ENCODE measurements around the gene ALK. TPM values are rescaled to one million over a fixed set of nuclear protein-coding genes. Genes with fewer than 3 reads are reported as not detected.

ALK gene
- total and polyA plus RNA-seq, 12 donors: 0.09 to 1.8 (median 0.53) TPM; not detected in 1

DNA sequence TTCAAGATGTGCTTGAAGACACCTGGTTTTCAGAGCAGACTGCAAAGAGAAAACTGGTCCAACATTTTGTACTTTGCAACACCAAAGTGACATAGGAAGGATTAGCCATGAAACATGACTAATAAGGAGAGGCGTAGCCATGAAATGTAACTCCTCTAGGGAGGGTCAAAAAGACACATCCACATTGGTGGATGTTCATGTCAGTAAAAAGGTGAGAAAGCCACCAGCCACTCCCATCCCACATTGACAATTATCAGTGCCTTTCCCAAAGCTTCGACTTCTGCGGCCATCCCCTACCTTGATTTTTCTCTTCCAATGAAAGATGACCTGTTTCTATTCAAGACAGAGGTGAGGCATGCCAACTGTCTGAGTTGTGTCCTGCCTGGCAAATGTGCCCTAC is 223.2 kb downstream of the ALK start:
- no peak for DNase-seq
- no peak overlapping the region for H3K27ac ChIP-seq
- H3K9me3 ChIP-seq (replicated peaks in 1 of 3): no peaks in the 10 kb centered on the region
- no peaks in the 10 kb centered on the region for H3K27me3 ChIP-seq
- TF ChIP-seq CTCF (IDR thresholded peaks at IDR 0.05) (no peak), POLR2A (IDR thresholded peaks at IDR 0.05) (no peak)
- no peak overlapping the region for H3K4me3 ChIP-seq
- no peaks in the 10 kb centered on the region for H3K36me3 ChIP-seq (replicated peaks in 1 of 2)
- intact Hi-C loops (cut with DNase I): no loop called here
- 79 to 98% (median 90%) methylated on average over 3 of the region's 3 CpGs for WGBS, 4 donors
- H3K4me1 ChIP-seq (replicated peaks in 1 of 2): no peaks in the 10 kb centered on the region

GRCh38 chr2:29697715-29698114 is 223.7 kb downstream of the ALK start:
- DNase-seq: no peak
- no peak for TF ChIP-seq POLR2A (IDR thresholded peaks at IDR 0.05)
- no peak for TF ChIP-seq CTCF (IDR thresholded peaks at IDR 0.05)
- H3K36me3 ChIP-seq (replicated peaks in 1 of 2): no peaks in the 10 kb centered on the region
- 76 to 83% (median 81%) methylated on average over 2 of the region's 2 CpGs for WGBS, 4 donors
- no peaks in the 10 kb centered on the region for H3K9me3 ChIP-seq (replicated peaks in 1 of 3)
- no peaks in the 10 kb centered on the region for H3K4me1 ChIP-seq (replicated peaks in 1 of 2)
- no peak overlapping the region for H3K4me3 ChIP-seq
- no peaks in the 10 kb centered on the region for H3K27me3 ChIP-seq
- intact Hi-C loops (cut with DNase I): no loop called here
- H3K27ac ChIP-seq: no peak overlapping the region

GRCh38 chr2:29697181-29697580 is 224.2 kb downstream of the ALK start:
- Histone ChIP-seq H3K27ac (no peak overlapping the region), H3K4me1 (replicated peaks in 1 of 2) (no peaks in the 10 kb centered on the region), H3K27me3 (no peaks in the 10 kb centered on the region), H3K4me3 (no peak overlapping the region), H3K36me3 (replicated peaks in 1 of 2) (no peaks in the 10 kb centered on the region), H3K9me3 (replicated peaks in 1 of 3) (no peaks in the 10 kb centered on the region)
- intact Hi-C loops (cut with DNase I): no loop called here
- TF ChIP-seq CTCF (IDR thresholded peaks at IDR 0.05) (no peak), POLR2A (IDR thresholded peaks at IDR 0.05) (no peak)
- 56 to 68% (median 60%) methylated on average over 3 of the region's 3 CpGs for WGBS, 4 donors
- DNase-seq: no peak

DNA sequence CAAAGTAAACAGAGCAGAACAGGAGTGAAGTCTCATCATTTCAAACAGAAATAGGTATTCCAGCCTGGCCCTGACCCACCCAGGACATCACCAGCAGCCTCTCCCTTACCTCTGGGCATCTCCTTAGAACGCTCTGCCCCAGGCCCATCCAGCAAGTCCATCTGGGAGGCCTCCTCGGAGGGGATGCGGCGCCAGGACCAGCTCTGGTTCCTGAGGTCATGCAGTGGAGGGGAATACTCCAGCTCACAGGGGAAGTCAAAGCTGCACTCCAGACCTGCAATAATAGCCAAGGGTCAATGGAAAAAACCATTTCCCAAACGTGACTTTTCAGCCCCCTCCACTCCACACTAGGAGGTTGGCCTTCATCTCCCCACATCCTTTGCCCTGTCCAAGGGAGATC is 226.6 kb downstream of the ALK start:
- H3K36me3 ChIP-seq (replicated peaks in 1 of 2): no peaks in the 10 kb centered on the region
- no peaks in the 10 kb centered on the region for H3K4me1 ChIP-seq (replicated peaks in 1 of 2)
- no peaks in the 10 kb centered on the region for H3K27me3 ChIP-seq
- intact Hi-C loops (cut with DNase I): no loop called here
- H3K27ac ChIP-seq: no peak overlapping the region
- TF ChIP-seq POLR2A (IDR thresholded peaks at IDR 0.05) (no peak), CTCF (IDR thresholded peaks at IDR 0.05) (no peak)
- H3K4me3 ChIP-seq: no peak overlapping the region
- WGBS, 4 donors: 42 to 94% (median 89%) methylated on average over 1 to 5 of the region's 5 CpGs
- DNase-seq: no peak
- no peaks in the 10 kb centered on the region for H3K9me3 ChIP-seq (replicated peaks in 1 of 3)
